AG04449 (cell line): ENCODE results near the gene EMX1.

Experiments used
- CTCF ChIA-PET: fragments of 350-600 bp; formaldehyde crosslinking; extraction: SDS; loops from one replicate; lab custom pipeline; 2021; ENCODE audit warnings: antibody characterized with exemption; lab: Yijun Ruan, JAX
- POLR2A ChIA-PET: fragments of 400-600, 350-600 bp; formaldehyde crosslinking; extraction: SDS; loops from one replicate; lab custom pipeline; 2020; ENCODE audit warnings: antibody characterized with exemption, inconsistent platforms; lab: Yijun Ruan, JAX
- DNase-seq: peaks from one replicate; pipeline ENCODE4 v3.0.0-alpha.2; 2010; ENCODE audit warnings: low read depth, low spot score
- H3K4me3 ChIP-seq: 2 replicates; pipeline ENCODE4 v1.5.1; 2011; ENCODE audit warnings: low read depth, mild to moderate bottlenecking, control low read depth, low read length
- CTCF ChIP-seq: IDR thresholded peaks from one replicate; pipeline ENCODE4 v1.5.1; 2011; ENCODE audit warnings: mild to moderate bottlenecking, moderate library complexity, low read length, control low read depth, inconsistent platforms; ENCODE audit not compliant: insufficient read depth; ENCODE audit errors: missing control alignments

The EMX1 gene

DNA sequence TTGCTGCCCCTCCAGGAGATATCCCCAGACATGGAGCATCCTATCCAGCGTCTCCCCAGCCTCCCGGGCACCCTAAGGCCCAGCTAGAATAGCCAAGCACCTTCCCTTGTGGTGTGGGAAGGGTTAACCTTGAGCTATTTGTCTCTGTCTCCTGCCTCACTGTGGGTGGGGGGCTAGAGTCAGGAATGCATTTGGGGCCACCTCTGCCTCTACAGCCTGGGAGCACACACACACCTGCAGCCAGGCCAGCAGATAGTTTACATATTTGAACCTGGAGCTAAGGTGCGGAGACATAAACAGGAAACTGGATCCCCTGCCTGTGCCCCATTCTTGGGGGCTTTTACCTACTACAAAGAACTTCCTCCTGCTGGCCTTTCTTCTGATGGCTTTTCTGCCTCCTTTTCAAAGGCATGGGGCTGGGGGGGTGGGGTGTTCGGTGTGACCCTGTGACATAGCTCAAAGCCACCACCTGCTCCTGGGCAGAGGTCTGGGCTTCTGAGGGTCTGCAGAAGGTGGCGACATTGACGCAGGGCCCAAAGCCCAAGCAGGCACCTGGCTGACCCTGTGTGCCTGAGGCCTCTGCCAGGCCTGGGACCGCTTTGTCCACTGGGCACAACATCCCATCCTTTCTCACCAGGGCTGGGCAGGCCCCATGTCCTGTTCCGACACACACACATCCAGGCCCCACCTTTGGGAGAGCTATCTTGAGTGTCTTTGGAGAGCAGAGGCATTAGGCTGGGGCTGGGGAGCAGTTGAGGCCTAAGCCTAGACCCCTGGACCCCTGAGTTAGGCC, 34.2 kb downstream of the EMX1 start:
- TF ChIP-seq CTCF: no peak
- ChIA-PET CTCF (interaction anchor here (1.0 to 7.6 kb wide), 5 partner anchors 11 to 64 kb away, joined by 4 to 60 read pairs (median 5); partner anchors contain the start of gene SPR), POLR2A (no interaction called here)
- H3K4me3 ChIP-seq: no peak overlapping the region
- no peak for DNase-seq

DNA sequence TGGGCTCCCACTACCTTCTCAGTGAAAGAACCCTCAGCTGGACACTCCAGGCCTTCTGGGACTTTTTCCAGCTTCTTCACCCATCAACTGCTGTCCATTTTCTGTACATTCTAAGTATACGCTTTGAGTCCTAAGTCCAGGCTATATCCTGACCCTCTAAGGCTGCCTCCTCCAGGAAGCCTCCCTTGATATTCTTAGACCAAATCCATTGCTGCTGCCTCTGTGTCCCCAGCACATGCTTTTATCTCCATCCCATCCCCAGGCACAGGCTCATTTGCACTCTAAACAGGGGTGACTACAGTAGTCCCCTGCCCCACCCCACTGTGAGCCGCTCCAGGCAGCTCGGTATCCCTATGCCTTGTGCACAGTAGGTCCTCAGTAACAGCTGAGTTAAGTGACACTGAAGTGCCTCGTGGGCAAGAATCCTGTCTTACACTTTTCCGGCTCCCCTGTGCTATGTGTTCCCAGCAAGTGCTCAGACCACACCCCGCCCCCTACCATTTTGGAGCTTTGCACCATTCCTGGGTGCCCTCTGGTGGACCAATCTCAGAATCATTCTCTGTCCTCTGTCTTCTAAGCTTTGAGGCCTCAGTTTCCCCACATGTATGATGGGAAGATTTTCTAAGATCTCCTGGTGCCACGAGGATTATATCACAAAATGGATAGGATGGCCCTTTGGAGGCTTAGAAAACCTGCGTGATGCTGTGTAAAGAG, 34.9 kb downstream of the EMX1 start:
- DNase-seq: no peak
- TF ChIP-seq CTCF: no peak
- ChIA-PET CTCF (interaction anchor here (1.7 to 7.6 kb wide), 3 partner anchors 22 to 65 kb away, joined by 5 to 60 read pairs (median 26); partner anchors contain the start of gene SPR), POLR2A (no interaction called here)
- H3K4me3 ChIP-seq: no peak overlapping the region

GRCh38 chr2:72952961-72953360, 35.6 kb downstream of the EMX1 start:
- no peak overlapping the region for H3K4me3 ChIP-seq
- TF ChIP-seq CTCF: no peak
- CTCF ChIA-PET: interaction anchor here (1.7 to 7.6 kb wide), 3 partner anchors 21 to 65 kb away, joined by 5 to 60 read pairs (median 26); partner anchors contain the start of gene SPR
- POLR2A ChIA-PET: no interaction called here
- DNase-seq: no peak

GRCh38 chr2:72953528-72953927, 36.2 kb downstream of the EMX1 start:
- no peak for DNase-seq
- CTCF ChIA-PET: interaction anchor here (0.8 to 7.6 kb wide), 5 partner anchors 17 to 66 kb away, joined by 3 to 60 read pairs (median 5); partner anchors contain the start of gene SPR
- H3K4me3 ChIP-seq: no peak overlapping the region
- POLR2A ChIA-PET: no interaction called here
- no peak for TF ChIP-seq CTCF

DNA sequence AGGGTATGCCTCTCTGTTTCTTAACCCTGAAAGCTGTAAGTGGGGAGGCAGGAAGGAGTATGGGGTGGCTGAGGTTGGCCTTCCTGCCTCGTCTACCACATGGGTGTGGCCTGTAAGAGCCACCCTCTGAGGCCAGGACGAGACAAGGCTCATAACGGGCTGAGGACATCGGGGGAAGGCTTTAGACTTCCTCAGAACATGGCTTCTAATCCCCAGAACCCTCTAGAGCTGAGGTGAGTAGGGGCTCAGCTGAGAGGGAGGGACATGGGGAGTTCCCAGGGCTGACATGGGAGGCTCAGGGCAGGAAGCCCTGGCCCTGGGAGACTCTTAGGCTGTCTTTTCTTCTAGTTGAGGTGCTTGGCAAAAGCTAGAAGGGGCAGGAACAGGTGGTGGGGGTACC, 36.7 kb downstream of the EMX1 start:
- CTCF ChIA-PET: interaction anchor here (0.5 to 7.6 kb wide), 6 partner anchors 15 to 61 kb away, joined by 3 to 60 read pairs (median 4); no protein-coding TSS in a partner anchor
- H3K4me3 ChIP-seq: no peak overlapping the region
- POLR2A ChIA-PET: no interaction called here
- TF ChIP-seq CTCF: no peak
- no peak for DNase-seq
